GM20431 (cell line): ENCODE measurements around the gene SPACA9.

Experiments used
- in situ Hi-C: fragments of 300-500 bp; cut with MseI, MboI; formaldehyde crosslinking; loops from one replicate; pipeline ENCODE4 v1.15.0; 2020; ENCODE audit warnings: low sequenced_read_pairs; ENCODE audit not compliant: unreplicated experiment

Gene SPACA9

GRCh38 chr9:132927704-132928103, 49.0 kb downstream of the SPACA9 start:
- in situ Hi-C loops = no loop called here

GRCh38 chr9:132931178-132931735, 52.6 kb downstream of the SPACA9 start:
- in situ Hi-C loops = no loop called here

- in situ Hi-C loops = no loop called here
These were observed 56.3 kb downstream of the SPACA9 start for GRCh38 chr9:132935026-132935425.

- in situ Hi-C loops = no loop called here
These were observed 58.8 kb downstream of the SPACA9 start for GRCh38 chr9:132937463-132937901.

- in situ Hi-C loops = no loop called here
These were observed 60.5 kb downstream of the SPACA9 start for GRCh38 chr9:132939169-132939568.
